ENCODE measurements around the gene IPO11.

IPO11 gene

DNA sequence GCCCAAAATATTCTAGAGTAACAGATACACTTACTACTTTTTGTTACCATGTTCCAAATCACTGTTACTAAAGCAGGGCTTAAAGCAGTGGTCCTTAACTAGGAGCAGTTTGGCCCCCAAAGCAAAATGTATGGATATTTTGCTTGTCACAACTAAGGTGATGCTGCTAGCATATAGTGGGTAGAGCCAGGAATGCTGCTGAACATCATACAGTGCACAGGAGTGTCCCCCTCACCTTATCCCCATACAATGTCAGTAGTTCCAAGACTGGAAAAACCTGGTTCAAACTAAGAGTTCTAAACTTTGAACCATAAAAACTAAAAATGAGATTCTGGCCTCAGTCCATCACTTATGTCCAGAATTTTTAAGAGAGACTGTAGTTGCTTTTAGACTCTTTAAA, 36.9 kb upstream of the IPO11 start:
- TF ChIP-seq POLR2A (IDR thresholded peaks at IDR 0.05; ENCODE audit: extremely low read depth, insufficient read length) (no peak), MYC (IDR thresholded peaks at IDR 0.05; ENCODE audit: low read depth, low read length) (no peak)
- TF ChIP-seq, protein P1, sequence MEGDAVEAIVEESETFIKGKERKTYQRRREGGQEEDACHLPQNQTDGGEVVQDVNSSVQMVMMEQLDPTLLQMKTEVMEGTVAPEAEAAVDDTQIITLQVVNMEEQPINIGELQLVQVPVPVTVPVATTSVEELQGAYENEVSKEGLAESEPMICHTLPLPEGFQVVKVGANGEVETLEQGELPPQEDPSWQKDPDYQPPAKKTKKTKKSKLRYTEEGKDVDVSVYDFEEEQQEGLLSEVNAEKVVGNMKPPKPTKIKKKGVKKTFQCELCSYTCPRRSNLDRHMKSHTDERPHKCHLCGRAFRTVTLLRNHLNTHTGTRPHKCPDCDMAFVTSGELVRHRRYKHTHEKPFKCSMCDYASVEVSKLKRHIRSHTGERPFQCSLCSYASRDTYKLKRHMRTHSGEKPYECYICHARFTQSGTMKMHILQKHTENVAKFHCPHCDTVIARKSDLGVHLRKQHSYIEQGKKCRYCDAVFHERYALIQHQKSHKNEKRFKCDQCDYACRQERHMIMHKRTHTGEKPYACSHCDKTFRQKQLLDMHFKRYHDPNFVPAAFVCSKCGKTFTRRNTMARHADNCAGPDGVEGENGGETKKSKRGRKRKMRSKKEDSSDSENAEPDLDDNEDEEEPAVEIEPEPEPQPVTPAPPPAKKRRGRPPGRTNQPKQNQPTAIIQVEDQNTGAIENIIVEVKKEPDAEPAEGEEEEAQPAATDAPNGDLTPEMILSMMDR (IDR thresholded peaks at IDR 0.05; ENCODE audit: low read depth, low read length), result no peak
- TF ChIP-seq, protein P2, sequence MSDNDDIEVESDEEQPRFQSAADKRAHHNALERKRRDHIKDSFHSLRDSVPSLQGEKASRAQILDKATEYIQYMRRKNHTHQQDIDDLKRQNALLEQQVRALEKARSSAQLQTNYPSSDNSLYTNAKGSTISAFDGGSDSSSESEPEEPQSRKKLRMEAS (IDR thresholded peaks at IDR 0.05; ENCODE audit: low read depth, low read length), result no peak
- H3K4me3 ChIP-seq (ENCODE audit: low read depth, low read length), result no peak overlapping the region
- DNase-seq (ENCODE audit: low read depth), result no peak

DNA sequence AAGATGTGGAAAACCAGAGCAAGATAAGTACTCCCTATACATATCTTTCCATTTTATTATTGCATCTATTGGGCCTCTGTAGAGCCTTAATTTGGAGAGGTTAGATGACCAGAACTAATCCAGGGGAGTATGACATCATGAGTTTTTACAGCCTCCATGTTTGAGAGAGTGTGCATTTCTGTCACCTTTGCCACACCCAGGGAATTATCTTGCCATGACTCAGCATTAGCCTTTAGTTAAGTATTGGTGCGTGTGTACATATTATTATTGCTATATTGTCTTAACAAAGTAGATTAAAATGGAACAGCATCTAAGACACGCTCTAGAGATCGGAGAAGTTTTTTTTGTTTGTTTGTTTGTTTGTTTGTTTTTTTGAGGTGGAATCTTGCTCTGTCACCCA, 36.5 kb upstream of the IPO11 start:
- TF ChIP-seq, protein P1 (IDR thresholded peaks at IDR 0.05; ENCODE audit: low read depth, low read length), result no peak
- TF ChIP-seq POLR2A (IDR thresholded peaks at IDR 0.05; ENCODE audit: extremely low read depth, insufficient read length), result no peak
- TF ChIP-seq, protein P2 (IDR thresholded peaks at IDR 0.05; ENCODE audit: low read depth, low read length), result no peak
- no peak for TF ChIP-seq MYC (IDR thresholded peaks at IDR 0.05; ENCODE audit: low read depth, low read length)
- DNase-seq (ENCODE audit: low read depth), result no peak
- H3K4me3 ChIP-seq (ENCODE audit: low read depth, low read length), result no peak overlapping the region

DNA sequence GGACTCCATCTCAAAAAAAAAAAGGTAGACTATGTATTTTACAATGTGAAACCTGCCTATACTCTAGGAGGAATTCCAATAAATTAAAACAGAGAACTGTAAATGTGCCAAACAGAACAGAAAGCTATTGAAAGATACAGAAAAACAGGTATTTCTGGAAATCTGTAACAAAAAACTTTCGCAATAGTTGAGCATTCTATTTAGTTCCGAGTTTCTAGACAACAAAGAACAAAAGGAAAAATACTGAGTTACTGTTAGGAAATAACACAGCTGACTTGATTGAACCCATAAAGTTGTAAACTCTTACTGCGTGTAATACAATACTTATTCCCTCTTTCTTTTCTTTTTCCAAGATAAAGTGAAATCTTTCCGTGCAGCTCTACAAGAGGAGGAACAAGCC, 27.4 kb upstream of the IPO11 start:
- DNase-seq (ENCODE audit: low read depth), result no peak
- TF ChIP-seq, protein P2 (IDR thresholded peaks at IDR 0.05; ENCODE audit: low read depth, low read length), result no peak
- no peak for TF ChIP-seq POLR2A (IDR thresholded peaks at IDR 0.05; ENCODE audit: extremely low read depth, insufficient read length)
- TF ChIP-seq, protein P1 (IDR thresholded peaks at IDR 0.05; ENCODE audit: low read depth, low read length), result no peak
- no peak for TF ChIP-seq MYC (IDR thresholded peaks at IDR 0.05; ENCODE audit: low read depth, low read length)

DNA sequence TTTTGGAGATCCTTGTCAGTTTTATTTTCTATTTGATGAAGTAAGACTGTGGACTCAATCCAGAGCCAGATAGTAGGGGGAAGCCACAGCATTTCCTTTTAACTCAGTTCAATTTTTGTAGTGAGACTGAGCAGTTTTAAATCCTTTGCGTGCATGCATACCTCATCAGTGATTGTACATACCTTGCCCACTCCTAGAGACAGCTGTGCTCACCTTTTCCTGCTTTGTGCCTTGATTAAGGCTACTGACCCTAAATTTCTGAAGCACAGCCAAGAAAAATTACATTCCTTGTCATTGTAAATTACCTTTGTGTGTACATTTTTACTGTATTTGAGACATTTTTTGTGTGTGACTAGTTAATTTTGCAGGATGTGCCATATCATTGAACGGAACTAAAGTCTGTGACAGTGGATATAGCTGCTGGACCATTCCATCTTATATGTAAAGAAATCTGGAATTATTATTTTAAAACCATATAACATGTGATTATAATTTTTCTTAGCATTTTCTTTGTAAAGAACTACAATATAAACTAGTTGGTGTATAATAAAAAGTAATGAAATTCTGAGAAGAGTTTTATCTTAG, 26.7 kb upstream of the IPO11 start:
- H3K4me3 ChIP-seq (ENCODE audit: low read depth, low read length), result no peak overlapping the region
- TF ChIP-seq, protein P1 (IDR thresholded peaks at IDR 0.05; ENCODE audit: low read depth, low read length), result no peak
- no peak for TF ChIP-seq MYC (IDR thresholded peaks at IDR 0.05; ENCODE audit: low read depth, low read length)
- no peak for TF ChIP-seq POLR2A (IDR thresholded peaks at IDR 0.05; ENCODE audit: extremely low read depth, insufficient read length)
- TF ChIP-seq, protein P2 (IDR thresholded peaks at IDR 0.05; ENCODE audit: low read depth, low read length), result no peak
- no peak for DNase-seq (ENCODE audit: low read depth)

More for the DNA sequence above, 27.4 kb upstream of the IPO11 start:
- no peak overlapping the region for H3K4me3 ChIP-seq (ENCODE audit: low read depth, low read length)

DNA sequence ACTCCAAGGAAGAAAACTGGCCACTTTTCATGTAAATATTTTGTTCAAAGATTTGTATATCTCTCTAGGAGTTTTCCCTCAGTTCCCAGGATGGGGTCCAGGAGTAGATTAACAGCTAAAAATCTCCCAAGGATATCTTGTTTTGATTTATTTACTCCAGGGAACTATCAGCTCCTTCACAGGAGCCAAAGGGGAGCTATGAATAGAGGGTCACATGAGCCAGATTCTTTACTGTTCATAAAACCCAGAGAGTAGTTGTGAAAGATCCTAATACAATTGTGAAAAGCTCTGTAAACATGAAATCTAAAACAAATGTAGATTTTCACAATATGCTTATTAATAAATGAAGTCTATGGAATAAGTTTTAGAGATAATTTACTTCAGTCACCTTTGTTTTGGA, 25.7 kb upstream of the IPO11 start:
- TF ChIP-seq, protein P2 (IDR thresholded peaks at IDR 0.05; ENCODE audit: low read depth, low read length), result no peak
- TF ChIP-seq POLR2A (IDR thresholded peaks at IDR 0.05; ENCODE audit: extremely low read depth, insufficient read length) (no peak), MYC (IDR thresholded peaks at IDR 0.05; ENCODE audit: low read depth, low read length) (no peak)
- TF ChIP-seq, protein P1 (IDR thresholded peaks at IDR 0.05; ENCODE audit: low read depth, low read length), result no peak
- DNase-seq (ENCODE audit: low read depth), result no peak
- no peak overlapping the region for H3K4me3 ChIP-seq (ENCODE audit: low read depth, low read length)
